D721Med (cell line): ENCODE data around the gene VAV3.

Experiments
- DNase-seq: peaks from one replicate; pipeline ENCODE4 v3.0.0; 2011; ENCODE audit warnings: low spot score; ENCODE audit not compliant: insufficient read length
- FAIRE-seq: peaks from 2 replicates; lab custom pipeline; 2011; peaks lifted over from hg19 to GRCh38; lab: Jason Lieb, UNC
- TF ChIP-seq, protein P1 (sequence below): IDR thresholded peaks from 2 replicates; pipeline ENCODE4 v1.5.1; 2012; ENCODE audit warnings: mild to moderate bottlenecking, control low read depth; ENCODE audit not compliant: insufficient read depth; ENCODE audit errors: missing control alignments

VAV3 gene

DNA sequence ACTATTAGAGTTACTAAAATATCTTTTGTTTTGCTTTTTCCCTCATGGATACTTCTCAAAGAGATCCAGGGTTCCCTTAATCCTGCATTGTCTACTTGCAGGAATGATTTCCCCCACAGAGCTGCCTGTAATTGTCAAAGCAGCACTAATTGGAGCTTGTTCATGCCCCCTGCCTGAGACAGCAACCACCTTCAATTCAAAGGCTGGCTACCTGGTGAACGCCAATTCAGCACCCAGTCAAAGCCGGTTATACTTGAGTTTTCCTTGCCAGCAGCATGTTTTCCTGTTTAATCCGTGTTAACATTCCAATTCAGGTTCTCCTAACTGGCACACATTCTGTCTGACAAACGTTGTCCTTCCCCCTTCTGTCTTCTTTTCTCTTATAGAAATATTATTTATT, 441.2 kb downstream of the VAV3 start:
- FAIRE-seq (no peak), DNase-seq (no peak)
- TF ChIP-seq, protein P1, sequence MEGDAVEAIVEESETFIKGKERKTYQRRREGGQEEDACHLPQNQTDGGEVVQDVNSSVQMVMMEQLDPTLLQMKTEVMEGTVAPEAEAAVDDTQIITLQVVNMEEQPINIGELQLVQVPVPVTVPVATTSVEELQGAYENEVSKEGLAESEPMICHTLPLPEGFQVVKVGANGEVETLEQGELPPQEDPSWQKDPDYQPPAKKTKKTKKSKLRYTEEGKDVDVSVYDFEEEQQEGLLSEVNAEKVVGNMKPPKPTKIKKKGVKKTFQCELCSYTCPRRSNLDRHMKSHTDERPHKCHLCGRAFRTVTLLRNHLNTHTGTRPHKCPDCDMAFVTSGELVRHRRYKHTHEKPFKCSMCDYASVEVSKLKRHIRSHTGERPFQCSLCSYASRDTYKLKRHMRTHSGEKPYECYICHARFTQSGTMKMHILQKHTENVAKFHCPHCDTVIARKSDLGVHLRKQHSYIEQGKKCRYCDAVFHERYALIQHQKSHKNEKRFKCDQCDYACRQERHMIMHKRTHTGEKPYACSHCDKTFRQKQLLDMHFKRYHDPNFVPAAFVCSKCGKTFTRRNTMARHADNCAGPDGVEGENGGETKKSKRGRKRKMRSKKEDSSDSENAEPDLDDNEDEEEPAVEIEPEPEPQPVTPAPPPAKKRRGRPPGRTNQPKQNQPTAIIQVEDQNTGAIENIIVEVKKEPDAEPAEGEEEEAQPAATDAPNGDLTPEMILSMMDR: no peak

DNA sequence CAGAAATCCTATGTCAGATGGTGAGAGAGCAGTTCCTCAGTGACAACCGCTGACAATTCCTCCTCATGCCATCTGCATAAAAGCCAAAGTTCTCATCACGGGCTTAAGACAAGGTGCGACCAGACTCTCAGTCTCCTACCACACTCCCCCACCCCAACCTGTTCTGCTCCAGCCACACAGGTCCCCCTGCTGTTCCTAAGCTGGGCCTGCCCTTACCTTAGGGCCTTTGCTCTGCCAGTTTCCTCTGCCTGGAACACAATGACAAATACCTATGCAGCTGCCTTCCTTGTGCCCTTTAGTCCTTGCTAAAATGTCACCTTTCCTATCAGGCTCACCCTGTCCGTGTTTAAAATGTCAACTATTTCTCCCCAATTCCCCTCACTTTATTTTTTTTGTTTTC, 441.9 kb downstream of the VAV3 start:
- TF ChIP-seq, protein P1: no peak
- DNase-seq: no peak
- no peak for FAIRE-seq
